GM12878 (cell line): ENCODE results near the gene MKNK1. TPM values are rescaled to one million over a fixed set of nuclear protein-coding genes. Genes with fewer than 3 reads are reported as not detected.

Experiments used
- ATAC-seq: fragments of 200-7000 bp; cut with Tn5 transposase; 3 replicates; pipeline ENCODE4 v1.9.1; 2020; ENCODE audit warnings: mild to moderate bottlenecking, moderate library complexity
- BruUV-seq: library from RNA; stranded (reverse); fragments of 400-500 nt; replicated peaks from 2 replicates; lab custom pipeline; 2021; lab: Mats Ljungman, UMichigan
- CTCF ChIA-PET: fragments of 300-600 bp; sonication (Branson Sonifier 250); formaldehyde crosslinking; extraction: SDS; loops from one replicate; lab custom pipeline; 2021; ENCODE audit warnings: inconsistent platforms; lab: Yijun Ruan, JAX
- POLR2A ChIA-PET: fragments of 350-600 bp; formaldehyde crosslinking; extraction: SDS; loops from one replicate; lab custom pipeline; 2021; ENCODE audit warnings: inconsistent platforms; lab: Charles Lee
- RAD21 ChIA-PET: fragments of 300-600 bp; sonication (Branson Sonifier 250); formaldehyde crosslinking; loops from one replicate; lab custom pipeline; 2023; ENCODE audit warnings: antibody characterized with exemption; ENCODE audit not compliant: unreplicated experiment; lab: Charles Lee
- SMC1A ChIA-PET: fragments of 300-600 bp; sonication (Branson Sonifier 250); formaldehyde crosslinking; loops from one replicate; lab custom pipeline; 2023; ENCODE audit not compliant: unreplicated experiment, uncharacterized antibody; lab: Charles Lee
- DNase-seq: peaks from one replicate; pipeline ENCODE4 v3.0.0-alpha.2; 2011; ENCODE audit warnings: low read depth, low spot score
- FAIRE-seq: peaks from 3 replicates; lab custom pipeline; 2011; peaks lifted over from hg19 to GRCh38; lab: Jason Lieb, UNC
- H2AFZ ChIP-seq: 2 replicates; pipeline ENCODE4 v1.6.0; 2011; ENCODE audit warnings: low read depth, low read length, control low read depth; ENCODE audit not compliant: control insufficient read depth
- H3K27ac ChIP-seq: 2 replicates; pipeline ENCODE4 v1.5.1; 2011; ENCODE audit warnings: control low read depth; ENCODE audit not compliant: control insufficient read depth, insufficient read depth
- H3K27me3 ChIP-seq, 2 experiments: replicated peaks in 1 of 2; 2 replicates each; pipeline versions ENCODE4 v1.6.0 to v1.6.1; 2011; ENCODE audit warnings: low read length in 1 of 2; ENCODE audit not compliant: control insufficient read depth in 2 of 2, insufficient read depth in 2 of 2
- H3K36me3 ChIP-seq, 2 experiments: 2 replicates each; pipeline ENCODE4 v1.5.1; 2011; ENCODE audit warnings: low read length in 1 of 2; ENCODE audit not compliant: control insufficient read depth in 2 of 2, insufficient read depth in 2 of 2
- H3K4me1 ChIP-seq: 2 replicates; pipeline ENCODE4 v1.6.1; 2011; ENCODE audit warnings: mild to moderate bottlenecking, low read length, moderate library complexity, mixed read lengths; ENCODE audit not compliant: control insufficient read depth, insufficient read depth
- H3K4me2 ChIP-seq: 2 replicates; pipeline ENCODE4 v1.6.0; 2011; ENCODE audit warnings: control low read depth; ENCODE audit not compliant: control insufficient read depth, insufficient read depth
- H3K4me3 ChIP-seq: fragments of 200-600 bp; sonication (generic); 2 replicates; pipeline ENCODE4 v1.5.1; 2016
- H3K79me2 ChIP-seq: 2 replicates; pipeline ENCODE4 v1.6.0; 2011; ENCODE audit warnings: low read length; ENCODE audit not compliant: control insufficient read depth, insufficient read depth
- H3K9ac ChIP-seq: 2 replicates; pipeline ENCODE4 v1.8.0; 2011; ENCODE audit warnings: low read length, control low read depth, mixed read lengths; ENCODE audit not compliant: control insufficient read depth, insufficient read depth
- H3K9me3 ChIP-seq: replicated peaks from 3 replicates; pipeline ENCODE4 v1.5.1; 2011; ENCODE audit warnings: mild to moderate bottlenecking, low read length; ENCODE audit not compliant: control insufficient read depth, insufficient read depth
- H4K20me1 ChIP-seq: 2 replicates; pipeline ENCODE4 v1.6.0; 2011; ENCODE audit not compliant: control insufficient read depth, insufficient read depth
- BCL3 ChIP-seq: IDR thresholded peaks from 2 replicates; pipeline ENCODE4 v1.6.1; 2011; ENCODE audit warnings: borderline replicate concordance, low read depth, mild to moderate bottlenecking, moderate library complexity, low read length; ENCODE audit not compliant: insufficient read depth, poor library complexity, severe bottlenecking
- ETV6 ChIP-seq, 2 experiments: fragments of 450-650 bp in 1 of 2; IDR thresholded peaks in 1 of 2; conservative IDR thresholded peaks in 1 of 2; 2 replicates each; pipeline ENCODE4 v1.6.1; 2014; ENCODE audit warnings: antibody characterized with exemption in 1 of 2, borderline replicate concordance in 1 of 2, low read depth in 1 of 2, mild to moderate bottlenecking in 1 of 2, moderate library complexity in 1 of 2
- HDGF ChIP-seq: fragments of 450-650 bp; IDR thresholded peaks from 2 replicates; pipeline ENCODE4 v1.6.1; 2016; ENCODE audit warnings: antibody characterized with exemption
- IRF4 ChIP-seq: IDR thresholded peaks from 2 replicates; pipeline ENCODE4 v1.6.1; 2011; ENCODE audit warnings: low read depth, low read length
- MYB ChIP-seq: fragments of 150-350 bp; IDR thresholded peaks from 2 replicates; pipeline ENCODE4 v1.6.1; 2014; ENCODE audit warnings: mild to moderate bottlenecking, low read depth, low read length, borderline replicate concordance
- PKNOX1 ChIP-seq: fragments of 450-650 bp; IDR thresholded peaks from 2 replicates; pipeline ENCODE4 v1.6.1; 2016; ENCODE audit warnings: mild to moderate bottlenecking
- POLR2A ChIP-seq: IDR thresholded peaks from 2 replicates; pipeline ENCODE4 v1.6.1; 2011; ENCODE audit warnings: low read depth, mild to moderate bottlenecking, low read length
- RFX5 ChIP-seq: IDR thresholded peaks from 2 replicates; pipeline ENCODE4 v1.6.1; 2011; ENCODE audit warnings: low read depth, low read length, improper control_type of control experiment
- SMARCA5 ChIP-seq: fragments of 450-650 bp; IDR thresholded peaks from 2 replicates; pipeline ENCODE4 v1.6.1; 2017; ENCODE audit warnings: mild to moderate bottlenecking
- SPI1 ChIP-seq: IDR thresholded peaks from 2 replicates; pipeline ENCODE4 v1.6.1; 2011; ENCODE audit warnings: low read depth, mild to moderate bottlenecking, low read length, moderate library complexity, borderline replicate concordance; ENCODE audit not compliant: insufficient read depth
- TCF3 ChIP-seq: IDR thresholded peaks from 2 replicates; pipeline ENCODE4 v1.6.1; 2012; ENCODE audit warnings: low read depth, mild to moderate bottlenecking, low read length, borderline replicate concordance; ENCODE audit not compliant: insufficient read depth
- ZNF384 ChIP-seq: IDR thresholded peaks from 2 replicates; pipeline ENCODE4 v1.6.1; 2012; ENCODE audit warnings: low read depth, mild to moderate bottlenecking, low read length, improper control_type of control experiment, borderline replicate concordance
- ZZZ3 ChIP-seq: IDR thresholded peaks from 2 replicates; pipeline ENCODE4 v1.6.1; 2011; ENCODE audit warnings: low read depth; ENCODE audit not compliant: control insufficient read depth, insufficient read length
- WGBS: methylation state at CpG from one replicate; pipeline ENCODE4 v1.1.6; 2016; ENCODE audit warnings: low lambda C conversion rate; ENCODE audit not compliant: insufficient replicate concordance, insufficient coverage; ENCODE audit errors: missing lambda C conversion rate; 5-methylcytosine and 5-hydroxymethylcytosine counted together
- in situ Hi-C: fragments of 300-500 bp; cut with MboI; formaldehyde crosslinking; loops from 9 replicates; pipeline ENCODE4 v1.14.3; 2018; ENCODE audit warnings: mixed read lengths
- intact Hi-C: fragments of 100-400 bp; cut with micrococcal nuclease; formaldehyde crosslinking; loops from one replicate; pipeline ENCODE4 v1.14.2; 2022; ENCODE audit not compliant: unreplicated experiment
- polyA plus RNA-seq, 11 experiments: library from polyadenylated mRNA; depleted of rRNA in 4 of 11; unstranded in 6 of 11; stranded (reverse) in 5 of 11; fragments of >200 nt; fragmentation: Nextera tagmentation in 4 of 11; fragmentation: Illumina TruSeq in 1 of 11; extraction: Ambion mirVana in 4 of 11; extraction: Trizol in 1 of 11; gene quantifications; 1 replicate in 1 of 11; 2 replicates in 10 of 11; pipeline versions ENCODE4 v1.2.1 to v1.2.3, GENCODE V29; 2011 to 2016; ENCODE audit warnings: inconsistent platforms in 2 of 11, missing spikeins in 2 of 11, low read depth in 1 of 11
- total RNA-seq, 4 experiments: library from RNA; depleted of rRNA in 3 of 4; stranded (reverse); fragments of >200 nt in 3 of 4; fragmentation: Illumina TruSeq in 1 of 4; extraction: Trizol in 1 of 4; gene quantifications; 2 replicates each; pipeline versions ENCODE4 v1.2.1 to v1.2.3, GENCODE V29; 2013 to 2021

MKNK1 gene
- total and polyA plus RNA-seq, 10 of the 15 experiments (the other 5 are each of a cell fraction or from before 2014, with no cell fraction given), result 13.7 to 29.9 (median 26.5) TPM

DNA sequence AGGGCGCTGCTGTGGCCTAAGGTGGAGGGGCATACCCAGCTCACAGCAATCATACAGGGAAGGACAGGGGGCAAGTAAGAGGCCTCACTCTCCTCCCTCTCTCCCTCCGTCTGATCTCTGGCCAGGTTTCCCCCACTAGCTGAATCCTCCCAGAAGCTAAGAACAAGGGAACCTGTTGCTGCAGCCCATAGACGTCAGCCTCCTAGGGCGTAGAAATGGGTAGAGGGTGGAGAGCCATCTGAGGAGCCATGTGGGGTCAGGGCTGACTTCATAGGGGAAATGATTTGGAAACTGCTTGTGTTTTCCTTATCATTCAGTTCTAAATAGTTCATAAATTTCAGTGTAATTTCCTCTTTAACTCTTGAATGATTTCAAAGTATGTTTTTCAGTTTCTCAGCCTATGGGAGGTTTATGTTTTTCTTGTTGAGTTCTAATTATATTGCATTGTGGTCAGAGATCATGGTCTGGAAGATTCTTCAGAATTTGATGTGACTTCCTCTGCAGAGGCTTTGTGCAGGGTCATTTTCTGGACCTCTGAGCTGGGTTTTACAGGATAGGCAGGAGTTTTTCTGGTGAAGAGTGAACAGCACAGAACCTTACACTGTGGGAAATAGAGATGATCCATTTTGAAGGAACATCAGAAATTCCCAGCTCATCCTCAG is 14.8 kb upstream of the MKNK1 start:
- no peaks in the 10 kb centered on the region for H3K27me3 ChIP-seq
- no peak overlapping the region; the same call in 1 of the 2 replicates for H3K27ac ChIP-seq
- DNase-seq (no peak), ATAC-seq (no peak), FAIRE-seq (no peak)
- H3K4me2 ChIP-seq, result peak overlapping the region; percentile 17
- H3K36me3 ChIP-seq, result no peaks in the 10 kb centered on the region
- RAD21 ChIA-PET, result no interaction called here
- BruUV-seq, result no TSS peak
- H3K4me3 ChIP-seq, result no peak overlapping the region
- H3K79me2 ChIP-seq, result peaks cover 16% of the 10 kb centered on the region
- in situ Hi-C loops (no loop called here), intact Hi-C loops (loop anchor here (5.0 kb wide), 2 partner anchors 48 to 98 kb away; partner anchors contain the start of genes ATPAF1 and EFCAB14)
- CTCF ChIA-PET, result interaction anchor here (0.6 to 2.7 kb wide), 5 partner anchors 15 to 241 kb away, joined by 3 to 20 read pairs (median 3); partner anchors contain the start of genes ATPAF1 and MKNK1
- H3K4me1 ChIP-seq, result peaks cover 36% of the 10 kb centered on the region
- POLR2A ChIA-PET, result interaction anchor here (8.8 kb wide), 1 partner anchor 15 kb away, joined by 124 read pairs; the partner anchor contains the start of gene MKNK1
- SMC1A ChIA-PET, result interaction anchor here (1.4 to 5.7 kb wide), 2 partner anchors 12 to 14 kb away, joined by 4 to 53 read pairs; partner anchors contain the start of gene MKNK1
- 64% methylated on average over 4 of the region's 4 CpGs for WGBS
- H3K9me3 ChIP-seq, result no peaks in the 10 kb centered on the region
- TF ChIP-seq ETV6 (conservative IDR thresholded peaks at IDR 0.05 in 1 of 2, IDR thresholded peaks at IDR 0.05 in 1 of 2; ENCODE audit: borderline replicate concordance in 1 of 2, low read depth in 1 of 2), result 0 out of 4 replicates have a peak, but pooled peaks of 1 of the 2 experiments have one; percentile 8
- no peak for TF ChIP-seq RFX5
- H4K20me1 ChIP-seq, result no peaks in the 10 kb centered on the region
- no peak overlapping the region for H3K9ac ChIP-seq
- H2AFZ ChIP-seq, result peak overlapping the region; percentile 23; the same call in 1 of the 2 replicates

- intact Hi-C loops, result loop anchor here (5.0 kb wide), 2 partner anchors 49 to 99 kb away; partner anchors contain the start of genes ATPAF1 and EFCAB14
- BruUV-seq, result no TSS peak
- no peak for DNase-seq
- ChIA-PET SMC1A (interaction anchor here (0.7 to 5.7 kb wide), 4 partner anchors 13 to 100 kb away, joined by 3 to 53 read pairs (median 8); partner anchors contain the start of genes EFCAB14 and MKNK1), CTCF (interaction anchor here (1.0 to 4.3 kb wide), 4 partner anchors 13 to 107 kb away, joined by 4 to 30 read pairs (median 13); partner anchors contain the start of gene MKNK1), POLR2A (interaction anchor here (2.8 to 8.8 kb wide), 2 partner anchors 14 to 50 kb away, joined by 12 to 124 read pairs; partner anchors contain the start of genes ATPAF1 and MKNK1), RAD21 (interaction anchor here (2.1 to 2.5 kb wide), 2 partner anchors 11 to 50 kb away, joined by 8 to 11 read pairs; no protein-coding TSS in a partner anchor)
- Histone ChIP-seq H4K20me1 (no peaks in the 10 kb centered on the region), H3K79me2 (peaks cover 23% of the 10 kb centered on the region), H3K4me3 (no peak overlapping the region), H3K27ac (no peak overlapping the region), H3K9me3 (no peaks in the 10 kb centered on the region), H3K36me3 (no peaks in the 10 kb centered on the region), H3K9ac (no peak overlapping the region), H3K4me2 (no peak overlapping the region), H2AFZ (no peak overlapping the region), H3K27me3 (no peaks in the 10 kb centered on the region), H3K4me1 (peaks cover 46% of the 10 kb centered on the region)
- FAIRE-seq, result no peak
- in situ Hi-C loops, result no loop called here
- WGBS, result 56% methylated on average over 3 of the region's 3 CpGs
- ATAC-seq, result no peak
- TF ChIP-seq PKNOX1 (no peak), MYB (no peak), ZNF384 (no peak), IRF4 (no peak), TCF3 (no peak), SMARCA5 (no peak), BCL3 (no peak), POLR2A (no peak), SPI1 (no peak), HDGF (no peak), ZZZ3 (no peak)
Observed at GRCh38 chr1:46617833-46618232, 13.8 kb upstream of the MKNK1 start.
